ENCODE results near the gene FBP1. TPM values are rescaled to one million over a fixed set of nuclear protein-coding genes. Genes with fewer than 3 reads are reported as not detected.
A peak's percentile ranks its signal among the peaks of the same experiment; 100 is the strongest.

The FBP1 gene
- total and polyA plus RNA-seq, 12 donors = 2.1 to 61.1 (median 33.9) TPM

GRCh38 chr9:94638335-94639060 lies 820 bp downstream of the FBP1 start:
- no peak for DNase-seq
- intact Hi-C loops (cut with DNase I) = no loop called here
- H3K4me3 ChIP-seq = peak overlapping the region in 1 of 4 donors; percentile 61

DNA sequence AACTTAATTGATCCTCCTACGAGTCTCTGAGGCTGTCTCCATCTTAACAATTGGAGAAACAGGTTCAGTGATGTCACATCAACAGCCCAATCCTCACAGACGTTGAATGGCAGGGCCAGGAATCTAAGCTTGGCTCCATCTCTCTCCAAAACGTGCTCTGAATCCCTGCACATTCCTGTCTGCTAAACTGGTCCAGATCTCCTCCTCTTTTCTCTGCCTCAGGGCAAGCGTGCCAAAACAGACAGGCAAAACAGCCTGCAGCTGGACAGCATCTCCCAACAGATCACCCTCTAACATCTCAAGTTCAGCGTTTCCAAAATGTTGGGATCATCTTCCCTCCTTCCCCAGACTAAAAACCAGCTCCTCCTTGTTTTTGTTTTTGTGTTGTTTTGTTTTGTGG lies 6.6 kb downstream of the FBP1 start:
- no peaks in the 10 kb centered on the region for H3K9me3 ChIP-seq (replicated peaks in 1 of 3)
- no peak for DNase-seq
- no peak for TF ChIP-seq CTCF (IDR thresholded peaks at IDR 0.05)
- no peak for TF ChIP-seq POLR2A (IDR thresholded peaks at IDR 0.05)

More at GRCh38 chr9:94638335-94639060, 820 bp downstream of the FBP1 start:
- Histone ChIP-seq H3K9me3 (replicated peaks in 1 of 3) (no peaks in the 10 kb centered on the region), H3K27ac (peak overlapping the region in 1 of 5 donors; percentile 68), H3K4me1 (replicated peaks in 1 of 2) (peaks cover 0 to 10% of the 10 kb centered on the region in 2 donors), H3K36me3 (replicated peaks in 1 of 2) (no peaks in the 10 kb centered on the region), H3K27me3 (no peaks in the 10 kb centered on the region)
- WGBS, 4 donors = 68 to 84% (median 72%) methylated on average over 14 to 17 of the region's 17 CpGs
- TF ChIP-seq CTCF (IDR thresholded peaks at IDR 0.05) (no peak), POLR2A (IDR thresholded peaks at IDR 0.05) (no peak)

DNA sequence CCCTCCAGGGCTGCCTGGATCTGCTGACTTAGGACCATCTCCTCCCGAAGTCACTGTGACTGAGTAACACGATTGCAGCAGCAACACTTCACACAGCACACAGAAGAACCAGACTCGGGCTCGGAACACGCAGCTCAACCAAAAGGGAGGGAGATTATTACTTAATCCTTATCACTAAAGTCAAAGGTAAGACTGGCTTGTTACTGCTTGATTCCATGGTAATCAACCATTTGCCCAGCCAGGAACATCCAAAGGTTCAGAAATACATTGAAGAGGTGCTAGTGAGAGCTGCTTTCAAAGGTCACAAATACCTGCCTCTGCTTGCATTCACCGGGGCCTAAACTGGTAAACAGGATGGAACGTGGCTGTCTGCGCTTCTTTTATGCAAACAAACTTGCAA lies 7.7 kb downstream of the FBP1 start:
- intact Hi-C loops (cut with DNase I) = no loop called here
- WGBS, 4 donors = 81 to 94% (median 84%) methylated on average over 8 of the region's 8 CpGs
- H3K4me3 ChIP-seq = no peak overlapping the region
- DNase-seq = no peak
- H3K27ac ChIP-seq = no peak overlapping the region
- H3K36me3 ChIP-seq (replicated peaks in 1 of 2) = no peaks in the 10 kb centered on the region
- no peaks in the 10 kb centered on the region for H3K9me3 ChIP-seq (replicated peaks in 1 of 3)
- H3K4me1 ChIP-seq (replicated peaks in 1 of 2) = no peaks in the 10 kb centered on the region
- H3K27me3 ChIP-seq = no peaks in the 10 kb centered on the region
- TF ChIP-seq CTCF (IDR thresholded peaks at IDR 0.05) (no peak), POLR2A (IDR thresholded peaks at IDR 0.05) (no peak)

More for the DNA sequence above, 6.6 kb downstream of the FBP1 start:
- Histone ChIP-seq H3K27me3 (no peaks in the 10 kb centered on the region), H3K4me1 (replicated peaks in 1 of 2) (no peaks in the 10 kb centered on the region), H3K4me3 (no peak overlapping the region), H3K36me3 (replicated peaks in 1 of 2) (no peaks in the 10 kb centered on the region), H3K27ac (no peak overlapping the region)
- 34 to 54% (median 46%) methylated on average over 5 of the region's 5 CpGs for WGBS, 4 donors
- intact Hi-C loops (cut with DNase I) = no loop called here

DNA sequence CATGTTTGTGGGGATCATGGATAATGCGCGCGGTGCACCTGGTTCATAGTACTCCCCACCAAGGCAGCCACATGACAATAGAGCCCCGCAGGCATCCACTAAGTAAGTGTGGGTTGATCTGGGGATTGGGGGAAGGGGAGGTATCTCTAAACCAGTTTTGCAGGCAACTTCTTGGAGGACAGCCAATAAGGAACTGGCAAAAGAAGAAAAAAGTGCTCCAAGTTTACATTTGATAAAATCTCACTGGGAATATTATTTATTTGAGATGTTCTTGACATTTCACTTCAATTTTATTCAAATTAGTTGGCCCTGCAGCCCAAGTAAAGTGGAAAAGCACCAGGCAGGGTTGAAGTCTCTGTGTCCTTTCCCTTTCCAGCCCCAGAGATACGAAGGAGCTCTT lies 8.5 kb downstream of the FBP1 start:
- H3K27me3 ChIP-seq = no peaks in the 10 kb centered on the region
- H3K9me3 ChIP-seq (replicated peaks in 1 of 3) = no peaks in the 10 kb centered on the region
- H3K36me3 ChIP-seq (replicated peaks in 1 of 2) = no peaks in the 10 kb centered on the region
- TF ChIP-seq POLR2A (IDR thresholded peaks at IDR 0.05) = no peak
- no peak for TF ChIP-seq CTCF (IDR thresholded peaks at IDR 0.05)
- no peaks in the 10 kb centered on the region for H3K4me1 ChIP-seq (replicated peaks in 1 of 2)
- intact Hi-C loops (cut with DNase I) = no loop called here
- WGBS, 4 donors = 79 to 83% (median 82%) methylated on average over 5 of the region's 5 CpGs
- H3K4me3 ChIP-seq = no peak overlapping the region
- DNase-seq = no peak
- no peak overlapping the region for H3K27ac ChIP-seq
